ENCODE results near the gene GRK3.

DNA sequence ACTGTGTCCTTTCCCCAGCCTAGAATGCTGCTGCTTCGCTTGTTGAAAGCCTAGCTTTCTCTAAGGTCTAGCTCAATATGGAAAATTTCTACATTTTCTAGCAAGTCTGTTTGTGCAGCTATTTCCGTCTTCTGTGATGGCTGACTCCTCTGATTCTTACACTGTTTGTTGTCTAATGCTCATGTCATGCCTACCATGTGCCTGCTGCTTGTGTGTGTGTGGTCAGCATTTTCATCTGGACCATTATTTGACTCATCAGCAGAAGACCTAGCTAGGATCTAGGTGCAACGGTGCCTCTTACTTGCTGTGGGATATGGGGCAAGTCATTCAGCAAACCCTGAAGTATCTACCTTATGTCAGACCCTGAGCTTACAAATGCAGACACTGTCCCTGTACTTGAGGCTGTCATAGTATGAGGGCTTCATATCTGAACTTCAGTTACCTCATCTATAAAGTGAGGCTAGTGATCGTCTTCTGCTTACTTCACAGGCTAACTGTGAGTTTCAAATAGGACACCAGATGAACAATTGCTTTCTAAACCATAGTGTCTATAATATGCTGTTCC, 91.0 kb downstream of the GRK3 start:
- no peak for TF ChIP-seq CTCF (conservative IDR thresholded peaks at IDR 0.05; ENCODE audit: low read depth, low read length)
- no peak for TF ChIP-seq EZH2 (IDR thresholded peaks at IDR 0.05; ENCODE audit: borderline replicate concordance, low read depth, low read length, poor library complexity, severe bottlenecking)

All from A673 (cell line).